ENCODE results near the gene ARFGAP1. TPM values are rescaled to one million over a fixed set of nuclear protein-coding genes. Genes with fewer than 3 reads are reported as not detected.

ARFGAP1 gene
- total and polyA plus RNA-seq, 4 donors = 35.3 to 116 (median 83.3) TPM

DNA sequence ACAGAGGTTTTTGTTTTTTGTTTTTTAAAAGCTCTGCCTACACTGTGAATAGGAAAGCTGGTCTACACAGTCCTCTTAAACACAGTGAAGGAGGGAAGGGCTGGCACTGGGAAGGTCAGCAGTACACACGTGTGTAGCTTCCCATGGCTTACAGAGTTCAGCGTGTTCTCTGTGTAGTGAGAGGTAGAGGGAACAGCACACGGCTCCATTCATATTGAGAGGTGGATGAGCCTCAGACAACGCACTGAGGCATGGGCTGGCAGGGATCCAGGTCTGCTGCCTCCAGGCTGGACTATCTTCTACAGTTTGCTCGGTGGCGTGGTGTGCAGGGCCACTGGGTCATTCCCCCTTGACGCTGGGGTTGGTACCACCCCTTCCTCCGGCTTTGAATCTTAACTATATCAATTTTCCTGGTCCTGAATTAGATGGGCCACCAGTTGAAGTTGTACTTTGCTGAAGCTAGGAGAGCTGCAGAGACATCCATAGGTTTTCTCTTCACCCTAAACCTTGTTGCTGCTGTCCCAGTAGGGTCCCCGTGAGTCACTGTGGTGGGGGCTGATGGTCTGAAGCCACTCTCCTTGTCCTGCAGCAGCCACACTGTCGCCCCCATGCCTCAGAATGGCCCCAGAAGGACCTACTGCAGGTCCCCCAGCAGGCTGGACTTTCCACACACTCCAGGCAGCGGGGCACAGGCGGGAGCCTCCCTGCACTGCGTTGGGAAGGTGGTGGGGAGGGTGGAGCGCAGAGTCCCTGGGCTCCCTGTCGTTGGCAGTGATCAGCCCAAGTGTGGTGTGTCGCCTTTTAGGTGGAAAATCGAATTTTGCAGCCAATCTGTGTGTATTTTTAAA, 2.0 kb downstream of the ARFGAP1 start:
- peaks cover 19% of the 10 kb centered on the region for H3K4me1 ChIP-seq (ENCODE audit: control insufficient read depth, insufficient read depth, low read length)
- no peaks in the 10 kb centered on the region for H3K9me3 ChIP-seq (ENCODE audit: control insufficient read depth, insufficient read depth, low read length)
- no peak for DNase-seq (ENCODE audit: low read depth in 4 of 6, low spot score in 6 of 6)
- 85% methylated on average over 14 of the region's 17 CpGs for WGBS (ENCODE audit: insufficient coverage)
- H3K27me3 ChIP-seq (ENCODE audit: control insufficient read depth, insufficient read depth, low read length) = no peaks in the 10 kb centered on the region
- H3K27ac ChIP-seq (ENCODE audit: low read depth, low read length) = no peak overlapping the region
- no peak overlapping the region for H3K4me3 ChIP-seq (ENCODE audit: low read depth, low read length)
- H3K36me3 ChIP-seq (ENCODE audit: control insufficient read depth, insufficient read depth, low read length) = peaks cover 59% of the 10 kb centered on the region

DNA sequence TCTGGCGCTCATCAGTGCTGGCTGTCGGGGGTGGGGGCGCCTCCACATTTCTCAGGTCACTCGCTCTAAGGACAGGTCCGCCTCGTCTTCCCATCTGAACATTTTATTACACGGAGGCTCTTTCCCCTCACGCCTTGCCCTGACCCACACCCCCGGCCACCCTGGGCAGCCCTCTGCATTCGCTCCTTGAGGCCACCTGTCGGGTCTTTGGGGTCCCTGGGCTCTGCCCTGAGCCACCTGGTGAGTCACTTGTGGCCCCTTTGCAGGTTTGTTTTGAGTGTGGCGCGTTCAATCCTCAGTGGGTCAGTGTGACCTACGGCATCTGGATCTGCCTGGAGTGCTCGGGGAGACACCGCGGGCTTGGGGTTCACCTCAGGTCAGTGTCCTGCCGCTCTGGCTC, 3.2 kb downstream of the ARFGAP1 start:
- no peak overlapping the region for H3K27ac ChIP-seq (ENCODE audit: low read depth, low read length)
- WGBS (ENCODE audit: insufficient coverage) = 92% methylated on average over 18 of the region's 18 CpGs

DNA sequence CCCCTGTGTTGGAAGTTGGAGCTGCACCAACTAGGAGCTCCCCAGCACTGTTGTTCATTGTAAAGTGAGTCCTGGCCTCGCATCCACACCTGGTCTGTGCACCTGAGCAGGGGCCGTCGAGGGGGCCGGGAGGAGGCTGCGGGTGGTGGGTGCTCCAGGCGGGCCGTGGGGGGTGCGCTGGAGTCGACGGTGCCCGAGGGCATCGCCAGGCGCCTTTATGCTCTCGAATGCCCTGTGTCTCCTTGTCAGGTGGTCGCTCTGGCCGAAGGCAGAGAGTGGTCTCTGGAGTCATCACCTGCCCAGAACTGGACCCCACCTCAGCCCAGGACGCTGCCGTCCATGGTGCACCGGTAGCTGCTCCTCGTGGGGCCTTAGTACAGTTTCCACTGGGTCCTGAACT, 4.3 kb downstream of the ARFGAP1 start:
- WGBS (ENCODE audit: insufficient coverage) = 97% methylated on average over 18 of the region's 20 CpGs
- Histone ChIP-seq H3K9me3 (ENCODE audit: control insufficient read depth, insufficient read depth, low read length) (no peaks in the 10 kb centered on the region), H3K4me3 (ENCODE audit: low read depth, low read length) (no peak overlapping the region), H3K27ac (ENCODE audit: low read depth, low read length) (no peak overlapping the region), H3K36me3 (ENCODE audit: control insufficient read depth, insufficient read depth, low read length) (peaks cover 73% of the 10 kb centered on the region), H3K4me1 (ENCODE audit: control insufficient read depth, insufficient read depth, low read length) (peaks cover 16% of the 10 kb centered on the region), H3K27me3 (ENCODE audit: control insufficient read depth, insufficient read depth, low read length) (no peaks in the 10 kb centered on the region)
- DNase-seq (ENCODE audit: low read depth in 4 of 6, low spot score in 6 of 6) = no peak

More for the DNA sequence above, 3.2 kb downstream of the ARFGAP1 start:
- Histone ChIP-seq H3K9me3 (ENCODE audit: control insufficient read depth, insufficient read depth, low read length) (no peaks in the 10 kb centered on the region), H3K4me3 (ENCODE audit: low read depth, low read length) (no peak overlapping the region), H3K4me1 (ENCODE audit: control insufficient read depth, insufficient read depth, low read length) (peaks cover 18% of the 10 kb centered on the region), H3K27me3 (ENCODE audit: control insufficient read depth, insufficient read depth, low read length) (no peaks in the 10 kb centered on the region), H3K36me3 (ENCODE audit: control insufficient read depth, insufficient read depth, low read length) (peaks cover 62% of the 10 kb centered on the region)
- DNase-seq (ENCODE audit: low read depth in 4 of 6, low spot score in 6 of 6) = no peak

DNA sequence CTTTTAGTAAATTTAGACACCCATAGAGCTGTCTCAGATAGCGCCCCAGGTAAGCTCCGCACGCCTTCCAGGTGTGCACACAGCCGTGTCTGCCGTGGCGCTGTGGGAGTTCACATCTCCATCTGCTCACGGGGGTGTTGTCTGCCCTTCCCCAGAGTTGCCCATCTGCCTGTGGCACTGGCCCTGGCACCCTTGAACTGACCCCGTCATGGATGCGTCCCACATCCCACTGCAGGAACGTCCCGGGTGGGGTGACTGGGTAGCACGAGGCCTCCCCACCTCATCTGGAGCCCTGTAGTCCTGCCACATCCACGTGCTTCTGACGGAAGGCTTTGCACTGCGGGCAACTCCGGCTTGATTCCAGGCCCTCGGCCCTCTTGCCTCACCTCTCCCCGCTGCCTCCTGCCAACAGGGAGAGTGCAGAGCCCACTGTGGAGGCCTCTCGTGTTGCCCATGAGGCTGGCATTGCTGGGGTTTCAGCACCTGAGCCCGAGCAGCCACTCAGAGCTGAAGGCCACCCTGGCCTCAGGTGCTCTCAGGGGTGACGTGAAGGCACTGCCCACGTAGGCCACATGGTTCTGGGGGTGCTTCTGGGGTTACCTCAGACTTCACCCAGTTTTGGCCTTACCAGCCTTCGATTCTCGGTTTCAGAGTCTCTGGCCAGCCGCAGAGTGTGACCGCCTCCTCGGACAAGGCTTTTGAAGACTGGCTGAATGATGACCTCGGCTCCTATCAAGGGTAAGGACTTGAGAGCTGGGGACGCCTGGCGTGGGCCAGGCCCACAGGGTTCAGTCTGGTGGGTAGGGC, 5.1 kb downstream of the ARFGAP1 start:
- 96% methylated on average over 30 of the region's 30 CpGs for WGBS (ENCODE audit: insufficient coverage)
- peaks cover 80% of the 10 kb centered on the region for H3K36me3 ChIP-seq (ENCODE audit: control insufficient read depth, insufficient read depth, low read length)
- H3K27me3 ChIP-seq (ENCODE audit: control insufficient read depth, insufficient read depth, low read length) = no peaks in the 10 kb centered on the region
- no peak overlapping the region for H3K27ac ChIP-seq (ENCODE audit: low read depth, low read length)
- no peaks in the 10 kb centered on the region for H3K9me3 ChIP-seq (ENCODE audit: control insufficient read depth, insufficient read depth, low read length)
- no peak for DNase-seq (ENCODE audit: low read depth in 4 of 6, low spot score in 6 of 6)
- peaks cover 15% of the 10 kb centered on the region for H3K4me1 ChIP-seq (ENCODE audit: control insufficient read depth, insufficient read depth, low read length)
- no peak overlapping the region for H3K4me3 ChIP-seq (ENCODE audit: low read depth, low read length)

DNA sequence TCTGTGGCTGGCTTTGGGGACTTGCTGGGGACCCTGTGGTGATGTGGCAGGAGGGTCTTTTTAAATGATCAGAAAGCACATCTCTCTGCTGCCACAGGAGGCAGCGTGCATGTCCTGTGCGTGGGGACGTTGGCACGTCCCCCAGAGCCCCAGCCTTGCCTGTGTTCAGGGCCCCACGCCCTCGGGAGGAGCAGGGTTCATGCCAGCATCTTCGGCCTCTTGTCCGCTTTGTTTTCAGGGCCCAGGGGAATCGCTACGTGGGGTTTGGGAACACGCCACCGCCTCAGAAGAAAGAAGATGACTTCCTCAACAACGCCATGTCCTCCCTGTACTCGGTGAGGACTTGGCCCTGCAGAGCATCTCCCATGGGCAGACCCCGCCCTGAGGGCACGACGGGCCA, 6.0 kb downstream of the ARFGAP1 start:
- WGBS (ENCODE audit: insufficient coverage) = 89% methylated on average over 12 of the region's 17 CpGs
- Histone ChIP-seq H3K4me3 (ENCODE audit: low read depth, low read length) (no peak overlapping the region), H3K27me3 (ENCODE audit: control insufficient read depth, insufficient read depth, low read length) (no peaks in the 10 kb centered on the region), H3K4me1 (ENCODE audit: control insufficient read depth, insufficient read depth, low read length) (peaks cover 8% of the 10 kb centered on the region), H3K9me3 (ENCODE audit: control insufficient read depth, insufficient read depth, low read length) (no peaks in the 10 kb centered on the region), H3K36me3 (ENCODE audit: control insufficient read depth, insufficient read depth, low read length) (peaks cover 90% of the 10 kb centered on the region), H3K27ac (ENCODE audit: low read depth, low read length) (no peak overlapping the region)
- no peak for DNase-seq (ENCODE audit: low read depth in 4 of 6, low spot score in 6 of 6)

DNA sequence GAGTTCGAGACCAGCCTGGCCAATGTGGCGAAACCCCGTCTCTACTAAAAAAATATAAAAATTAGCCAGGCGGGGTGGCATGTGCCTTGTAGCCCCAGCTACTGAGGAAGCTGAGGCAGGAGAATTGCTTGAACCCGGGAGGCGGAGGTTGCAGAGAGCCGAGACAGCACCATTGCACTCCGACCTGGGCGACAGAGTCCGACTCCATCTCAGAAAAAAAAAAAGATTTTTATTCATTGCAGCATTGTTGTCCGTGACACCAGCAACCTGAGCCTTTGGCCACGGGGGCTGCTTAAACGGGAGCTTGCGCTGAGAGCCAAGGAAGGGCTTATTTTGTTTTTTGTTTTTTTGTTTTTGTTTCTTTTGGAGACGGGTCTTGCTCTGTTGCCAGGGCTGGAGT, 7.3 kb downstream of the ARFGAP1 start:
- no peak overlapping the region for H3K27ac ChIP-seq (ENCODE audit: low read depth, low read length)
- H3K36me3 ChIP-seq (ENCODE audit: control insufficient read depth, insufficient read depth, low read length) = peaks cover 100% of the 10 kb centered on the region
- peaks cover under 1% of the 10 kb centered on the region for H3K4me1 ChIP-seq (ENCODE audit: control insufficient read depth, insufficient read depth, low read length)
- no peak overlapping the region for H3K4me3 ChIP-seq (ENCODE audit: low read depth, low read length)
- WGBS (ENCODE audit: insufficient coverage) = 94% methylated on average over 12 of the region's 15 CpGs
- no peaks in the 10 kb centered on the region for H3K9me3 ChIP-seq (ENCODE audit: control insufficient read depth, insufficient read depth, low read length)
- no peak for DNase-seq (ENCODE audit: low read depth in 4 of 6, low spot score in 6 of 6)
- no peaks in the 10 kb centered on the region for H3K27me3 ChIP-seq (ENCODE audit: control insufficient read depth, insufficient read depth, low read length)

DNA sequence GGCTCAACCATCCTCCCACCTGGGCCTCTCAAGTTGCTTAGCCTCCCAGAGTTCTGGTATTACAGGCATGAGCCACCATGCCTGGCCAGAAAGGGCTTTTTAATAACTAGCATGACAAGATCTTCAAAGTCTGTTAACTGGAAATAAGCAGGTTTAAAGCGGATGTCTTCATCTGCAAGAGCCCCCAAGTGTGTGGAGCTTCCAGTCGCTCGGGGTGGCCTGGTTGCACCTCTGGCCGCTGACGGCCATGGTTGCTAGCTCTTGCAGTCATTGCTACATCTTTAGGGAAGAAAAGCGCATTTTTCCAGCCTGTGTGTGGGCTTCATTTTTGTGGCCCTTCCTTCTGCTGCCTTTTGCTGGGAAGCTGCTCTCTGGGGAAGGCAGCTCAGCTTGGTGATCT, 7.8 kb downstream of the ARFGAP1 start:
- no peak overlapping the region for H3K4me3 ChIP-seq (ENCODE audit: low read depth, low read length)
- WGBS (ENCODE audit: insufficient coverage) = 93% methylated on average over 6 of the region's 6 CpGs

DNA sequence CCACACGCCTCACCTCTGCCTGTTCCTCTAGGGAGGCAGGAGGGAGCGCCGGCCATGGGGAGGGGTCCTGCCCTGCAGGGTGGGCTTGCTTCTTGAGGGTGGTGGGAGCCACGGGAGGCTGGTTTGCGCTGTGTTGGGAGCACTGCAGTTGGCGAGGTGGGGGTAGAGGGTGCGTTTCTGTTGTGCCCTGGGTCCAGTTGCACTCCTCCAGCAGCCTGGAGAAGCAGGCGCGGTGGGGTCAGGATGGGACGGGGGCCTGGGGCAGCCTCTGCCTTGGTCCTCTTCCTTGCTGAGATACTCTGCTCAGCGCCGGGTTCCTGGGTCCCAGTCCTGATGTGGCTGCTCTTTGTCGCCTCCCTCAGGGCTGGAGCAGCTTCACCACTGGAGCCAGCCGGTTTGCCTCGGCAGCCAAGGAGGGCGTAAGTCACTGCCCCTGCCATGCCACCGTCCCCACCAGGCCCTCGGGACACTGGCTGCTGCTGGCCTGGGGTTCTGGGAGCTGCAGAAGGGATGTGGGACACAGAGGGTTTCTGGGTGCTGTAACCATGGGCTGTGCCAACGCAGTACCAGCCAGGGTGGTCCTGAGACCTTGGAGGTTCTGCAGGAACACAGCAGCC, 8.4 kb downstream of the ARFGAP1 start:
- H3K4me1 ChIP-seq (ENCODE audit: control insufficient read depth, insufficient read depth, low read length) = peaks cover 4% of the 10 kb centered on the region
- H3K27ac ChIP-seq (ENCODE audit: low read depth, low read length) = no peak overlapping the region
- no peaks in the 10 kb centered on the region for H3K27me3 ChIP-seq (ENCODE audit: control insufficient read depth, insufficient read depth, low read length)
- no peak for DNase-seq (ENCODE audit: low read depth in 4 of 6, low spot score in 6 of 6)
- peaks cover 100% of the 10 kb centered on the region for H3K36me3 ChIP-seq (ENCODE audit: control insufficient read depth, insufficient read depth, low read length)
- H3K9me3 ChIP-seq (ENCODE audit: control insufficient read depth, insufficient read depth, low read length) = no peaks in the 10 kb centered on the region
- no peak overlapping the region for H3K4me3 ChIP-seq (ENCODE audit: low read depth, low read length)
- WGBS (ENCODE audit: insufficient coverage) = 67% methylated on average over 19 of the region's 19 CpGs

More for the DNA sequence above, 7.8 kb downstream of the ARFGAP1 start:
- Histone ChIP-seq H3K27ac (ENCODE audit: low read depth, low read length) (no peak overlapping the region), H3K9me3 (ENCODE audit: control insufficient read depth, insufficient read depth, low read length) (no peaks in the 10 kb centered on the region), H3K27me3 (ENCODE audit: control insufficient read depth, insufficient read depth, low read length) (no peaks in the 10 kb centered on the region), H3K36me3 (ENCODE audit: control insufficient read depth, insufficient read depth, low read length) (peaks cover 100% of the 10 kb centered on the region), H3K4me1 (ENCODE audit: control insufficient read depth, insufficient read depth, low read length) (peaks cover 4% of the 10 kb centered on the region)
- no peak for DNase-seq (ENCODE audit: low read depth in 4 of 6, low spot score in 6 of 6)

DNA sequence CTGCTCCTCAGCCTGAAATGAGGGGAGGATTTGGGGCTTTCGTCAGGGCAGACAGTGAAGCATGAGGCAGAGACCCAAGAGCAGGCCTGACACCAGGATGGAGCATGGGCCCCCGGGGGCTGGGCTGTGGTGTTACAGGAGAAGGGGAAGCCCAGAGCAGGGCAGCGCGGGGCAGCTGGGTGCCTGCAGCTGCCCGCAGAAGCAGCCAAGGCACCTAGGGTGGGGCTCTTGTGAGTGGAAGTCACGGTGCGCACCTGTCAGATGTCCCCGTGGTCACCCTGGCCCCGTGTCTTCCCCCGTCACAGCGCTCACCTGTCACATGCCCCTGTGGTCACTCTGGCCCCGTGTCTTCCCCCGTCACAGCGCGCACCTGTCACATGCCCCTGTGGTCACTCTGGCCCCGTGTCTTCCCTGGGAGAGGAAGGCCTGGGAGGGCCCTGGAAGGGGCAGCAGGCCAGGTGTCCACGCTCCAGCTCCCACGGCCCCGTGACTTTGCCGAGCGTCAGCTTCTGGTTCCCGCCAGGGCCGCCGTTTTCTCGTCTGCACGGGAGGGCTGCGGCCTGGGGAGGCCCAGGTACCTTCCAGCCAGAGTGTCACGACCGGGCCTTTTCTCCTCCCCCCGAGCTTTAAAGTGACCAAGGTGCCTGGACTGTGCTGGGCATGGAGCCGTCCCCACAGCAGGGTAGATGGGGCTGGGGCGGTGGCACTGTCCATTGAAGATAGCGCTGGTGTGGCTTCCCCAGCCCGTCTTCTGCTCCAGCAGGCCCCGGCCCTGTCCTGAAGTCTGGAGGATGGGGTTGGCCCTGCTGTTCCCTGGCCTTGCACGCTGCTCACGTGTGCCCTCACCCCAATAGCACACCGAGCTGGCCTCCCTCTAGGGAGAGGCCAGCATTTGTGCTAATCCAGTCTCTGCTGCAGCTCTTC, 9.4 kb downstream of the ARFGAP1 start:
- Histone ChIP-seq H3K36me3 (ENCODE audit: control insufficient read depth, insufficient read depth, low read length) (peaks cover 100% of the 10 kb centered on the region), H3K4me1 (ENCODE audit: control insufficient read depth, insufficient read depth, low read length) (peaks cover 4% of the 10 kb centered on the region), H3K27me3 (ENCODE audit: control insufficient read depth, insufficient read depth, low read length) (no peaks in the 10 kb centered on the region), H3K27ac (ENCODE audit: low read depth, low read length) (no peak overlapping the region), H3K9me3 (ENCODE audit: control insufficient read depth, insufficient read depth, low read length) (no peaks in the 10 kb centered on the region), H3K4me3 (ENCODE audit: low read depth, low read length) (no peak overlapping the region)
- no peak for DNase-seq (ENCODE audit: low read depth in 4 of 6, low spot score in 6 of 6)
- WGBS (ENCODE audit: insufficient coverage) = 95% methylated on average over 38 of the region's 38 CpGs
